ENCODE measurements around the gene ADAMTS3.

Gene ADAMTS3

GRCh38 chr4:72467633-72468032, 101.4 kb downstream of the ADAMTS3 start:
- no peaks in the 10 kb centered on the region for H3K36me3 ChIP-seq (ENCODE audit: control insufficient read depth in 1 of 2, insufficient read depth in 2 of 2, low read depth in 1 of 2, low read length in 2 of 2)
- no peaks in the 10 kb centered on the region for H3K27me3 ChIP-seq (ENCODE audit: control insufficient read depth in 1 of 2, insufficient read depth in 1 of 2, low read length in 2 of 2)
- no peak overlapping the region for H4K8ac ChIP-seq (ENCODE audit: low read length)
- H3K18ac ChIP-seq (ENCODE audit: low read depth in 1 of 2, low read length in 2 of 2): no peak overlapping the region
- no peak overlapping the region for H2BK15ac ChIP-seq (ENCODE audit: low read depth, poor library complexity, severe bottlenecking)
- H2BK120ac ChIP-seq (ENCODE audit: low read depth, low read length): no peak overlapping the region
- H2BK12ac ChIP-seq (ENCODE audit: low read length in 2 of 2): no peak overlapping the region
- no peaks in the 10 kb centered on the region for H3K4me1 ChIP-seq (ENCODE audit: control insufficient read depth, insufficient read depth, low read depth, low read length)
- H3K4ac ChIP-seq (ENCODE audit: low read depth in 1 of 2, low read length in 2 of 2): no peak overlapping the region
- no peak overlapping the region for H3K23ac ChIP-seq (ENCODE audit: low read length in 2 of 2)
- no peak overlapping the region for H3K4me3 ChIP-seq (ENCODE audit: insufficient read depth in 1 of 2, low read depth in 1 of 2, low read length in 2 of 2)
- no peak for DNase-seq
- H3K14ac ChIP-seq (ENCODE audit: low read length in 2 of 2): no peak overlapping the region
- no peak overlapping the region for H4K91ac ChIP-seq (ENCODE audit: low read length)
- no peak overlapping the region for H2AK5ac ChIP-seq (ENCODE audit: low read length, severe bottlenecking)
- no peak overlapping the region for H3K27ac ChIP-seq (ENCODE audit: low read length, poor library complexity, severe bottlenecking)
- H3K79me1 ChIP-seq (replicated peaks; ENCODE audit: low read length, poor library complexity, severe bottlenecking): peaks cover 2% of the 10 kb centered on the region
- no peak overlapping the region for H3K4me2 ChIP-seq (ENCODE audit: low read length, poor library complexity, severe bottlenecking)
- H3K9ac ChIP-seq (ENCODE audit: low read length): no peak overlapping the region
- no peak overlapping the region for H2BK5ac ChIP-seq (ENCODE audit: low read depth, low read length, poor library complexity, severe bottlenecking)
- no peaks in the 10 kb centered on the region for H3K9me3 ChIP-seq (ENCODE audit: control insufficient read depth, low read length)
- H2AFZ ChIP-seq (ENCODE audit: low read depth, low read length): no peak overlapping the region

GRCh38 chr4:72463724-72464123, 105.3 kb downstream of the ADAMTS3 start:
- no peak overlapping the region for H3K23ac ChIP-seq (ENCODE audit: low read length in 2 of 2)
- H3K79me1 ChIP-seq (replicated peaks; ENCODE audit: low read length, poor library complexity, severe bottlenecking): peaks cover 2% of the 10 kb centered on the region
- no peak overlapping the region for H3K14ac ChIP-seq (ENCODE audit: low read length in 2 of 2)
- H4K8ac ChIP-seq (ENCODE audit: low read length): no peak overlapping the region
- H2AK5ac ChIP-seq (ENCODE audit: low read length, severe bottlenecking): no peak overlapping the region
- H3K27me3 ChIP-seq (ENCODE audit: control insufficient read depth in 1 of 2, insufficient read depth in 1 of 2, low read length in 2 of 2): no peaks in the 10 kb centered on the region
- H3K9ac ChIP-seq (ENCODE audit: low read length): no peak overlapping the region
- H3K4me3 ChIP-seq (ENCODE audit: insufficient read depth in 1 of 2, low read depth in 1 of 2, low read length in 2 of 2): no peak overlapping the region
- no peaks in the 10 kb centered on the region for H3K4me1 ChIP-seq (ENCODE audit: control insufficient read depth, insufficient read depth, low read depth, low read length)
- H3K18ac ChIP-seq (ENCODE audit: low read depth in 1 of 2, low read length in 2 of 2): no peak overlapping the region
- no peak overlapping the region for H2BK12ac ChIP-seq (ENCODE audit: low read length in 2 of 2)
- WGBS: 84% methylated on average over 3 of the region's 3 CpGs
- no peak overlapping the region for H2BK5ac ChIP-seq (ENCODE audit: low read depth, low read length, poor library complexity, severe bottlenecking)
- no peak overlapping the region for H2BK120ac ChIP-seq (ENCODE audit: low read depth, low read length)
- H4K91ac ChIP-seq (ENCODE audit: low read length): no peak overlapping the region
- no peak overlapping the region for H3K27ac ChIP-seq (ENCODE audit: low read length, poor library complexity, severe bottlenecking)
- no peak overlapping the region for H3K4me2 ChIP-seq (ENCODE audit: low read length, poor library complexity, severe bottlenecking)
- no peak for DNase-seq
- no peaks in the 10 kb centered on the region for H3K9me3 ChIP-seq (ENCODE audit: control insufficient read depth, low read length)
- H2BK15ac ChIP-seq (ENCODE audit: low read depth, poor library complexity, severe bottlenecking): no peak overlapping the region
- H2AFZ ChIP-seq (ENCODE audit: low read depth, low read length): no peak overlapping the region
- H3K36me3 ChIP-seq (ENCODE audit: control insufficient read depth in 1 of 2, insufficient read depth in 2 of 2, low read depth in 1 of 2, low read length in 2 of 2): no peaks in the 10 kb centered on the region
- no peak overlapping the region for H3K4ac ChIP-seq (ENCODE audit: low read depth in 1 of 2, low read length in 2 of 2)

GRCh38 chr4:72457158-72457557, 111.9 kb downstream of the ADAMTS3 start:
- no peak overlapping the region for H2BK120ac ChIP-seq (ENCODE audit: low read depth, low read length)
- H4K8ac ChIP-seq (ENCODE audit: low read length): no peak overlapping the region
- no peak overlapping the region for H3K4ac ChIP-seq (ENCODE audit: low read depth in 1 of 2, low read length in 2 of 2)
- H2BK12ac ChIP-seq (ENCODE audit: low read length in 2 of 2): no peak overlapping the region
- H2BK5ac ChIP-seq (ENCODE audit: low read depth, low read length, poor library complexity, severe bottlenecking): no peak overlapping the region
- no peak overlapping the region for H3K23ac ChIP-seq (ENCODE audit: low read length in 2 of 2)
- DNase-seq: no peak
- H3K9ac ChIP-seq (ENCODE audit: low read length): no peak overlapping the region
- H3K18ac ChIP-seq (ENCODE audit: low read depth in 1 of 2, low read length in 2 of 2): no peak overlapping the region
- H3K4me1 ChIP-seq (ENCODE audit: control insufficient read depth, insufficient read depth, low read depth, low read length): no peaks in the 10 kb centered on the region
- H4K91ac ChIP-seq (ENCODE audit: low read length): no peak overlapping the region
- H2AFZ ChIP-seq (ENCODE audit: low read depth, low read length): no peak overlapping the region
- H3K27ac ChIP-seq (ENCODE audit: low read length, poor library complexity, severe bottlenecking): no peak overlapping the region
- no peaks in the 10 kb centered on the region for H3K79me1 ChIP-seq (replicated peaks; ENCODE audit: low read length, poor library complexity, severe bottlenecking)
- H3K27me3 ChIP-seq (ENCODE audit: control insufficient read depth in 1 of 2, insufficient read depth in 1 of 2, low read length in 2 of 2): no peaks in the 10 kb centered on the region
- H2BK15ac ChIP-seq (ENCODE audit: low read depth, poor library complexity, severe bottlenecking): no peak overlapping the region
- H2AK5ac ChIP-seq (ENCODE audit: low read length, severe bottlenecking): no peak overlapping the region
- no peaks in the 10 kb centered on the region for H3K9me3 ChIP-seq (ENCODE audit: control insufficient read depth, low read length)
- no peak overlapping the region for H3K4me2 ChIP-seq (ENCODE audit: low read length, poor library complexity, severe bottlenecking)
- WGBS: 100% methylated on average over 2 of the region's 3 CpGs
- H3K36me3 ChIP-seq (ENCODE audit: control insufficient read depth in 1 of 2, insufficient read depth in 2 of 2, low read depth in 1 of 2, low read length in 2 of 2): no peaks in the 10 kb centered on the region
- H3K14ac ChIP-seq (ENCODE audit: low read length in 2 of 2): no peak overlapping the region
- no peak overlapping the region for H3K4me3 ChIP-seq (ENCODE audit: insufficient read depth in 1 of 2, low read depth in 1 of 2, low read length in 2 of 2)

GRCh38 chr4:72451349-72451748, 117.7 kb downstream of the ADAMTS3 start:
- H3K4me2 ChIP-seq (ENCODE audit: low read length, poor library complexity, severe bottlenecking): no peak overlapping the region
- H2BK12ac ChIP-seq (ENCODE audit: low read length in 2 of 2): no peak overlapping the region
- H3K27ac ChIP-seq (ENCODE audit: low read length, poor library complexity, severe bottlenecking): no peak overlapping the region
- no peak overlapping the region for H3K14ac ChIP-seq (ENCODE audit: low read length in 2 of 2)
- H3K9ac ChIP-seq (ENCODE audit: low read length): no peak overlapping the region
- H2BK15ac ChIP-seq (ENCODE audit: low read depth, poor library complexity, severe bottlenecking): no peak overlapping the region
- H4K91ac ChIP-seq (ENCODE audit: low read length): no peak overlapping the region
- H3K27me3 ChIP-seq (ENCODE audit: control insufficient read depth in 1 of 2, insufficient read depth in 1 of 2, low read length in 2 of 2): no peaks in the 10 kb centered on the region
- no peak overlapping the region for H3K4ac ChIP-seq (ENCODE audit: low read depth in 1 of 2, low read length in 2 of 2)
- no peak overlapping the region for H2BK120ac ChIP-seq (ENCODE audit: low read depth, low read length)
- H3K36me3 ChIP-seq (ENCODE audit: control insufficient read depth in 1 of 2, insufficient read depth in 2 of 2, low read depth in 1 of 2, low read length in 2 of 2): no peaks in the 10 kb centered on the region
- H2BK5ac ChIP-seq (ENCODE audit: low read depth, low read length, poor library complexity, severe bottlenecking): no peak overlapping the region
- no peak overlapping the region for H3K23ac ChIP-seq (ENCODE audit: low read length in 2 of 2)
- peaks cover 2% of the 10 kb centered on the region for H3K79me1 ChIP-seq (replicated peaks; ENCODE audit: low read length, poor library complexity, severe bottlenecking)
- no peak overlapping the region for H2AFZ ChIP-seq (ENCODE audit: low read depth, low read length)
- DNase-seq: no peak
- WGBS: 97% methylated on average over 2 of the region's 3 CpGs
- H3K18ac ChIP-seq (ENCODE audit: low read depth in 1 of 2, low read length in 2 of 2): no peak overlapping the region
- H3K9me3 ChIP-seq (ENCODE audit: control insufficient read depth, low read length): no peaks in the 10 kb centered on the region
- no peak overlapping the region for H3K4me3 ChIP-seq (ENCODE audit: insufficient read depth in 1 of 2, low read depth in 1 of 2, low read length in 2 of 2)
- no peaks in the 10 kb centered on the region for H3K4me1 ChIP-seq (ENCODE audit: control insufficient read depth, insufficient read depth, low read depth, low read length)
- no peak overlapping the region for H2AK5ac ChIP-seq (ENCODE audit: low read length, severe bottlenecking)
- H4K8ac ChIP-seq (ENCODE audit: low read length): no peak overlapping the region
